Liver (tissue), 9 donors: ENCODE data around the gene FST. TPM values are rescaled to one million over a fixed set of nuclear protein-coding genes. Genes with fewer than 3 reads are reported as not detected.

Experiments used
- DNase-seq: peaks from one replicate; pipeline ENCODE4 v3.0.0-alpha.2; 2017; ENCODE audit warnings: low spot score
- H3K27ac ChIP-seq, 2 donors: one replicate each; pipeline ENCODE4 v1.7.0; 2013; ENCODE audit warnings: inconsistent platforms in 2 of 2, low read length in 2 of 2, control low read depth in 1 of 2, low read depth in 1 of 2, mild to moderate bottlenecking in 1 of 2
- H3K27me3 ChIP-seq, 4 donors: one replicate each; pipeline versions ENCODE4 v1.6.1 to v1.7.0; 2013; ENCODE audit warnings: low read length in 3 of 4, inconsistent platforms in 1 of 4, mild to moderate bottlenecking in 1 of 4, moderate library complexity in 1 of 4; ENCODE audit not compliant: control insufficient read depth in 4 of 4, insufficient read depth in 4 of 4
- H3K36me3 ChIP-seq, 4 donors: one replicate each; pipeline versions ENCODE4 v1.6.1 to v1.7.0; 2013; ENCODE audit warnings: low read length in 3 of 4, mild to moderate bottlenecking in 3 of 4, low read depth in 1 of 4, moderate library complexity in 1 of 4; ENCODE audit not compliant: control insufficient read depth in 4 of 4, insufficient read depth in 3 of 4
- H3K4me1 ChIP-seq, 4 donors: one replicate each; pipeline versions ENCODE4 v1.6.1 to v1.7.0; 2013; ENCODE audit warnings: low read length in 3 of 4, mild to moderate bottlenecking in 3 of 4, moderate library complexity in 1 of 4; ENCODE audit not compliant: control insufficient read depth in 4 of 4, insufficient read depth in 4 of 4
- H3K4me3 ChIP-seq, 3 donors: one replicate each; pipeline versions ENCODE4 v1.6.1 to v1.7.0; 2013; ENCODE audit warnings: low read length in 3 of 3, control low read depth in 1 of 3, low read depth in 1 of 3, mild to moderate bottlenecking in 1 of 3
- H3K9ac ChIP-seq, 2 donors: one replicate each; pipeline ENCODE4 v1.7.0; 2013; ENCODE audit warnings: low read length in 2 of 2, mild to moderate bottlenecking in 2 of 2, moderate library complexity in 2 of 2, control low read depth in 1 of 2, low read depth in 1 of 2
- H3K9me3 ChIP-seq, 4 donors: one replicate each; pipeline versions ENCODE4 v1.6.1 to v1.7.0; 2013; ENCODE audit warnings: low read length in 3 of 4; ENCODE audit not compliant: control insufficient read depth in 4 of 4
- ATF3 ChIP-seq: IDR thresholded peaks from 2 replicates; pipeline ENCODE4 v1.6.1; 2016; ENCODE audit warnings: antibody characterized with exemption
- CTCF ChIP-seq: fragments of 150-350 bp; IDR thresholded peaks from 2 replicates; pipeline ENCODE4 v1.5.1; 2017; ENCODE audit warnings: improper control_type of control experiment, low read depth, low read length; ENCODE audit not compliant: missing input control
- EGR1 ChIP-seq, 2 donors: IDR thresholded peaks; 2 replicates each; pipeline ENCODE4 v1.6.1; 2016 to 2018; ENCODE audit warnings: antibody characterized with exemption in 2 of 2, low read depth in 2 of 2
- FOXA1 ChIP-seq: IDR thresholded peaks from 2 replicates; pipeline ENCODE4 v1.6.1; 2016; ENCODE audit warnings: antibody characterized with exemption
- FOXA2 ChIP-seq: IDR thresholded peaks from 2 replicates; pipeline ENCODE4 v1.6.1; 2016; ENCODE audit warnings: antibody characterized with exemption
- GABPA ChIP-seq, 2 donors: IDR thresholded peaks in 1 of 2; conservative IDR thresholded peaks in 1 of 2; 2 replicates each; pipeline ENCODE4 v1.6.1; 2016; ENCODE audit warnings: antibody characterized with exemption in 2 of 2, mild to moderate bottlenecking in 1 of 2, moderate library complexity in 1 of 2
- HNF4A ChIP-seq, 2 donors: conservative IDR thresholded peaks; 2 replicates each; pipeline ENCODE4 v1.6.1; 2016; ENCODE audit warnings: antibody characterized with exemption in 2 of 2, mild to moderate bottlenecking in 2 of 2
- HNF4G ChIP-seq: IDR thresholded peaks from 2 replicates; pipeline ENCODE4 v1.6.1; 2016; ENCODE audit warnings: antibody characterized with exemption
- JUND ChIP-seq, 2 donors: IDR thresholded peaks; 2 replicates each; pipeline ENCODE4 v1.6.1; 2016; ENCODE audit warnings: antibody characterized with exemption in 2 of 2
- MAX ChIP-seq: IDR thresholded peaks from 2 replicates; pipeline ENCODE4 v1.6.1; 2016; ENCODE audit warnings: antibody characterized with exemption
- NR2F2 ChIP-seq: IDR thresholded peaks from 2 replicates; pipeline ENCODE4 v1.6.1; 2016; ENCODE audit warnings: antibody characterized with exemption
- RAD21 ChIP-seq, 2 donors: IDR thresholded peaks; 2 replicates each; pipeline ENCODE4 v1.6.1; 2016; ENCODE audit warnings: antibody characterized with exemption in 2 of 2, mild to moderate bottlenecking in 2 of 2
- REST ChIP-seq: IDR thresholded peaks from 2 replicates; pipeline ENCODE4 v1.6.1; 2016; ENCODE audit warnings: antibody characterized with exemption, mild to moderate bottlenecking
- RXRA ChIP-seq, 2 donors: IDR thresholded peaks; 2 replicates each; pipeline ENCODE4 v1.6.1; 2017 to 2018; ENCODE audit warnings: antibody characterized with exemption in 2 of 2, mild to moderate bottlenecking in 1 of 2
- SP1 ChIP-seq: IDR thresholded peaks from 2 replicates; pipeline ENCODE4 v1.6.1; 2018; ENCODE audit warnings: antibody characterized with exemption, mild to moderate bottlenecking
- TAF1 ChIP-seq: conservative IDR thresholded peaks from 2 replicates; pipeline ENCODE4 v1.6.1; 2016; ENCODE audit warnings: antibody characterized with exemption, mild to moderate bottlenecking
- YY1 ChIP-seq: IDR thresholded peaks from 2 replicates; pipeline ENCODE4 v1.6.1; 2016; ENCODE audit warnings: antibody characterized with exemption, mild to moderate bottlenecking
- ZBTB33 ChIP-seq: IDR thresholded peaks from 2 replicates; pipeline ENCODE4 v1.6.1; 2016; ENCODE audit warnings: antibody characterized with exemption
- WGBS: extraction: QIAGEN DNeasy Blood & Tissue Kit; methylation state at CpG from one replicate; pipeline ENCODE4 v1.1.7; 2013; 5-methylcytosine and 5-hydroxymethylcytosine counted together
- polyA plus RNA-seq, 2 donors: library from polyadenylated mRNA; stranded (reverse) in 1 of 2; unstranded in 1 of 2; fragments of 200-250 nt in 1 of 2; fragments of >200 nt in 1 of 2; fragmentation: Nextera tagmentation in 1 of 2; extraction: Ambion mirVana in 1 of 2; gene quantifications; one replicate each; pipeline versions ENCODE4 v1.2.1 to v1.2.3, GENCODE V29; 2013 to 2015
- total RNA-seq, 2 donors: library from RNA; depleted of rRNA; stranded (reverse); fragments of >200 nt; gene quantifications; one replicate each; pipeline ENCODE4 v1.2.3, GENCODE V29; 2014
- donor health status: healthy.
- donor health status: healthy.
- donor health status: healthy.
- donor health status: healthy.
- donor health status: healthy.

Gene FST
- total and polyA plus RNA-seq, 4 donors: 5.6 to 29.2 (median 16.8) TPM

GRCh38 chr5:53481887-53482716, 1.7 kb downstream of the FST start:
- Histone ChIP-seq H3K4me3 (peak overlapping the region; percentile 82 to 93 (median 85)), H3K9ac (peak overlapping the region; percentile 82 to 96), H3K27ac (peak overlapping the region; percentile 87 to 91), H3K27me3 (no peaks in the 10 kb centered on the region), H3K9me3 (no peaks in the 10 kb centered on the region), H3K36me3 (peaks cover 2 to 16% (median 13%) of the 10 kb centered on the region in 4 donors), H3K4me1 (peaks cover 8 to 40% (median 32%) of the 10 kb centered on the region in 4 donors)
- TF ChIP-seq NR2F2: no peak
- TF ChIP-seq FOXA2: no peak
- no peak for TF ChIP-seq JUND (IDR thresholded peaks at IDR 0.05)
- peak; percentile 31 for TF ChIP-seq ZBTB33
- peak; percentile 61 for TF ChIP-seq YY1
- TF ChIP-seq MAX: no peak
- peak in 1 of 2 donors; percentile 40 for TF ChIP-seq EGR1 (IDR thresholded peaks at IDR 0.05; ENCODE audit: low read depth in 2 of 2)
- TF ChIP-seq FOXA1: no peak
- no peak for TF ChIP-seq GABPA (IDR thresholded peaks at IDR 0.05 in 1 of 2, conservative IDR thresholded peaks at IDR 0.05 in 1 of 2)
- TF ChIP-seq HNF4G: no peak
- TF ChIP-seq REST: peak; percentile 67
- peak; percentile 90 for TF ChIP-seq TAF1
- TF ChIP-seq HNF4A (conservative IDR thresholded peaks at IDR 0.05): no peak
- peak; percentile 28 to 63 for TF ChIP-seq RAD21 (IDR thresholded peaks at IDR 0.05)
- TF ChIP-seq CTCF: peak; percentile 43
- TF ChIP-seq SP1: peak; percentile 51
- TF ChIP-seq ATF3: no peak
- TF ChIP-seq RXRA (IDR thresholded peaks at IDR 0.05): peak in 1 of 2 donors; percentile 19
- WGBS: under 1% methylated on average over 36 of the region's 36 CpGs
- DNase-seq: peak; percentile 50
